ENCODE measurements around the gene EIPR1. TPM values are rescaled to one million over a fixed set of nuclear protein-coding genes. Genes with fewer than 3 reads are reported as not detected.

EIPR1 gene
- 10.2 TPM for total RNA-seq
- long read RNA-seq, transcript EIPR1-201 (9 exons, 1,766 nt) = major isoform, 14 of 14 reads
- long read RNA-seq, partial matches to known transcripts = 0 of 14 reads
- long read RNA-seq, other reads (novel, unspliced or antisense) = 0 of 14 reads

- DNase-seq (ENCODE audit: missing footprints) = peak; percentile 100
- peak; percentile 96 for ATAC-seq
- intact Hi-C loops (cut with DNase I) = loop anchor here (1.0 to 10.0 kb wide), 3 partner anchors 77 to 180 kb away; partner anchors contain the start of genes ADI1 and RNASEH1
These were observed at the start of gene EIPR1 for GRCh38 chr2:3377612-3378432. TSS of gene EIPR1 (minus strand) at chr2:3377818. CDS start at chr2:3377689, 129 bp downstream.

GRCh38 chr2:3427272-3427671 lies 49.7 kb upstream of the EIPR1 start:
- no peak for DNase-seq (ENCODE audit: missing footprints)
- intact Hi-C loops (cut with DNase I) = no loop called here
- ATAC-seq = no peak

GRCh38 chr2:3426615-3427014 lies 49.0 kb upstream of the EIPR1 start:
- intact Hi-C loops (cut with DNase I) = no loop called here
- no peak for ATAC-seq

GRCh38 chr2:3424171-3424795 lies 46.7 kb upstream of the EIPR1 start:
- ATAC-seq = no peak
- intact Hi-C loops (cut with DNase I) = loop anchor here (2.0 to 5.0 kb wide), 2 partner anchors 37 to 228 kb away; no protein-coding TSS in a partner anchor
- DNase-seq (ENCODE audit: missing footprints) = no peak

More at GRCh38 chr2:3426615-3427014, 49.0 kb upstream of the EIPR1 start:
- no peak for DNase-seq (ENCODE audit: missing footprints)

- intact Hi-C loops (cut with DNase I) = loop anchor here (2.0 to 5.0 kb wide), 2 partner anchors 37 to 229 kb away; no protein-coding TSS in a partner anchor
- peak; percentile 55 for ATAC-seq
- DNase-seq (ENCODE audit: missing footprints) = peak; percentile 83
These were observed 46.0 kb upstream of the EIPR1 start for GRCh38 chr2:3423492-3424170.

GRCh38 chr2:3422161-3422779 lies 44.7 kb upstream of the EIPR1 start:
- intact Hi-C loops (cut with DNase I) = loop anchor here (5.0 kb wide), 1 partner anchor 230 kb away; no protein-coding TSS in a partner anchor
- DNase-seq (ENCODE audit: missing footprints) = no peak
- no peak for ATAC-seq

- no peak for ATAC-seq
- intact Hi-C loops (cut with DNase I) = loop anchor here (5.0 kb wide), 1 partner anchor 231 kb away; no protein-coding TSS in a partner anchor
These were observed 44.0 kb upstream of the EIPR1 start for GRCh38 chr2:3421580-3421979.

GRCh38 chr2:3420769-3421397 lies 43.3 kb upstream of the EIPR1 start:
- DNase-seq (ENCODE audit: missing footprints) (no peak), ATAC-seq (peak; percentile 64)
- intact Hi-C loops (cut with DNase I) = loop anchor here (5.0 kb wide), 1 partner anchor 231 kb away; no protein-coding TSS in a partner anchor

More at GRCh38 chr2:3421580-3421979, 44.0 kb upstream of the EIPR1 start:
- DNase-seq (ENCODE audit: missing footprints) = no peak

- intact Hi-C loops (cut with DNase I) = loop anchor here (5.0 kb wide), 1 partner anchor 232 kb away; no protein-coding TSS in a partner anchor
- no peak for ATAC-seq
- no peak for DNase-seq (ENCODE audit: missing footprints)
These were observed 42.6 kb upstream of the EIPR1 start for GRCh38 chr2:3420076-3420768.

GRCh38 chr2:3418766-3419404 lies 41.3 kb upstream of the EIPR1 start:
- intact Hi-C loops (cut with DNase I) = no loop called here
- ATAC-seq = no peak
- DNase-seq (ENCODE audit: missing footprints) = no peak

- no peak for ATAC-seq
- DNase-seq (ENCODE audit: missing footprints) = no peak
- intact Hi-C loops (cut with DNase I) = no loop called here
These were observed 36.7 kb upstream of the EIPR1 start for GRCh38 chr2:3414133-3414860.

- DNase-seq (ENCODE audit: missing footprints) (no peak), ATAC-seq (no peak)
- intact Hi-C loops (cut with DNase I) = no loop called here
These were observed 36.1 kb upstream of the EIPR1 start for GRCh38 chr2:3413697-3414096.

- ATAC-seq (no peak), DNase-seq (ENCODE audit: missing footprints) (no peak)
- intact Hi-C loops (cut with DNase I) = no loop called here
These were observed 33.5 kb upstream of the EIPR1 start for GRCh38 chr2:3411103-3411502.

- no peak for ATAC-seq
- intact Hi-C loops (cut with DNase I) = no loop called here
- DNase-seq (ENCODE audit: missing footprints) = no peak
These were observed 32.1 kb upstream of the EIPR1 start for GRCh38 chr2:3409627-3410170.

- DNase-seq (ENCODE audit: missing footprints) (no peak), ATAC-seq (no peak)
- intact Hi-C loops (cut with DNase I) = no loop called here
These were observed 31.2 kb upstream of the EIPR1 start for GRCh38 chr2:3408781-3409180.

GRCh38 chr2:3406501-3406900 lies 28.9 kb upstream of the EIPR1 start:
- intact Hi-C loops (cut with DNase I) = no loop called here
- no peak for ATAC-seq
- no peak for DNase-seq (ENCODE audit: missing footprints)
